GM21528 (cell line): ENCODE results near the gene FSTL1.

ENCODE experiments used
- ATAC-seq: cut with Tn5 transposase; IDR thresholded peaks from one replicate; pipeline ENCODE4 v1.9.1; 2021; ENCODE audit warnings: mild to moderate bottlenecking, moderate library complexity; ENCODE audit not compliant: unreplicated experiment, low FRiP score

Gene FSTL1

GRCh38 chr3:120469440-120469839 is 18.6 kb upstream of the FSTL1 start:
- no peak for ATAC-seq

GRCh38 chr3:120468635-120469295 is 18.0 kb upstream of the FSTL1 start:
- no peak for ATAC-seq

GRCh38 chr3:120462409-120462959 is 11.7 kb upstream of the FSTL1 start:
- ATAC-seq: no peak

- ATAC-seq: no peak
Measured at GRCh38 chr3:120461416-120461815, 10.6 kb upstream of the FSTL1 start.

GRCh38 chr3:120460862-120461261 is 10.1 kb upstream of the FSTL1 start:
- no peak for ATAC-seq

GRCh38 chr3:120460181-120460790 is 9.5 kb upstream of the FSTL1 start:
- ATAC-seq: no peak

GRCh38 chr3:120459196-120459595 is 8.4 kb upstream of the FSTL1 start:
- ATAC-seq: no peak

GRCh38 chr3:120457827-120458226 is 7.0 kb upstream of the FSTL1 start:
- ATAC-seq: no peak

- no peak for ATAC-seq
Measured at GRCh38 chr3:120454076-120454689, 3.4 kb upstream of the FSTL1 start.

- no peak for ATAC-seq
Measured at GRCh38 chr3:120452816-120453215, 2.0 kb upstream of the FSTL1 start.

- ATAC-seq: no peak
Measured at GRCh38 chr3:120451806-120452205, 1.0 kb upstream of the FSTL1 start.

- no peak for ATAC-seq
Measured at GRCh38 chr3:120451272-120451761, 525 bp upstream of the FSTL1 start.

GRCh38 chr3:120449701-120450599 is 842 bp downstream of the FSTL1 start:
- ATAC-seq: no peak

- ATAC-seq: no peak
Measured at GRCh38 chr3:120449251-120449650, 1.5 kb downstream of the FSTL1 start.

GRCh38 chr3:120448756-120449155 is 2.0 kb downstream of the FSTL1 start:
- no peak for ATAC-seq

GRCh38 chr3:120446891-120447668 is 3.7 kb downstream of the FSTL1 start:
- no peak for ATAC-seq

GRCh38 chr3:120445654-120446053 is 5.1 kb downstream of the FSTL1 start:
- ATAC-seq: no peak

GRCh38 chr3:120443626-120444123 is 7.1 kb downstream of the FSTL1 start:
- no peak for ATAC-seq

GRCh38 chr3:120442975-120443517 is 7.7 kb downstream of the FSTL1 start:
- ATAC-seq: no peak
